Lower leg skin (tissue), 4 donors: ENCODE measurements around the gene PEX10. TPM values are rescaled to one million over a fixed set of nuclear protein-coding genes. Genes with fewer than 3 reads are reported as not detected.

Experiments used
- DNase-seq, 2 donors: peaks; one replicate each; pipeline ENCODE4 v3.0.0-alpha.2; 2019; ENCODE audit warnings: low spot score in 2 of 2
- H3K4me3 ChIP-seq: fragments of 200-600 bp; sonication (generic); 2 replicates; pipeline ENCODE4 v1.5.1; 2017; ENCODE audit warnings: mild to moderate bottlenecking, low read depth; ENCODE audit not compliant: poor library complexity, severe bottlenecking
- CTCF ChIP-seq, 3 donors: fragments of 450-650 bp; IDR thresholded peaks; one replicate each; pipeline ENCODE4 v1.5.1; 2016; ENCODE audit warnings: antibody characterized with exemption in 3 of 3, mild to moderate bottlenecking in 3 of 3, moderate library complexity in 2 of 3
- POLR2A ChIP-seq, 2 donors: fragments of 450-650 bp; IDR thresholded peaks; one replicate each; pipeline ENCODE4 v1.6.1; 2016 to 2017; ENCODE audit warnings: antibody characterized with exemption in 2 of 2, mild to moderate bottlenecking in 1 of 2, moderate library complexity in 1 of 2
- WGBS, 2 donors: methylation state at CpG; one replicate each; pipeline ENCODE4 v1.1.5; 2018; 5-methylcytosine and 5-hydroxymethylcytosine counted together
- intact Hi-C: fragments of 100-400 bp; cut with DNase I; formaldehyde crosslinking; loops from one replicate; pipeline ENCODE4 v1.15.0; 2023; ENCODE audit warnings: low total_unique reads
- total RNA-seq, 4 donors: library from RNA; depleted of rRNA; stranded (reverse); fragments of >200 nt; gene quantifications; one replicate each; pipeline ENCODE4 v1.1.0, GENCODE V29; 2016

The PEX10 gene
- total RNA-seq, 4 donors from 2014 or later: 18.3 to 35.9 (median 27.7) TPM

DNA sequence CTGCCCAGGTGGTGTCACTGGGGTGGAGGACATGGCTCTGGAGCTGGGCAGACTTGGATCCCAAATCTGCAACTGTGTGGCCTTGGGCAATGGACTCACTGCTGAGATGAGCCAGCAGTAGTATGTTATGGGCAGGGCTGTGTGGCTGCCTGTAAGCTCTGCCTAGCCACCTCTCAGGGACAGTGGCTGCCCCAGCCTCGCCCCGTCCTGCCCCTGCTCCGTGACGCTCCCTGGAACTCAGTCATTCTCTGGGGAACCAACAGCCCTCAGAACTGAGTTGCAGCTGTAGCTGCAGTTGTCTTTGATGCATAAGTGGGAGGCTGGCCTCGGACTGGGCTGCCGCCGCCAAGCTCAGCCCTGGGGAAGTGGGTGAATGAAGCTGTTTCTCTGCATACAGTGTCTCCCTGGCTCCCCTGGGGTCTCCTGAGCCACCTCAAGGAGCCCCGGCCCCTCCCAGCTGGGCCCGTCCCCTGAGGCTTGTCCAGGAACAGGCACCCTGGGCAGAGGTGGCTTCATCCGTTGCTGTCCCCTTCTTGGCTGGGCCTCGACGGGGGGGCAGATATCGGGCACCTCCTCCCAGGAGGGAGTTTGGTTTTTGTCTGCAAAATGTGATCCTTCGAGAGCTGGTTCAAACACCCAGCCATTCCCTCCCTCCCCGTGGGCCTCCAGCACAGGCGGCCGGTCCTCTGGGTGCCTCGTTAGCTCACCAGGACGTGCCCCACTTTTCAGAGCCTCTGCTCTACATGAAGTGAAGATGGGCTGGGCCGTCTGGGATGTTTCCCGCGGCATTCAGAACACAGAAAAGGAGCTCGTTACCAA is 37.5 kb upstream of the PEX10 start:
- 67 to 69% methylated on average over 23 of the region's 23 CpGs for WGBS, 2 donors
- TF ChIP-seq CTCF (IDR thresholded peaks at IDR 0.05) (no peak), POLR2A (IDR thresholded peaks at IDR 0.05) (no peak)
- DNase-seq: no peak
- no peak overlapping the region for H3K4me3 ChIP-seq
- intact Hi-C loops: no loop called here

GRCh38 chr1:2448098-2448445 is 35.7 kb upstream of the PEX10 start:
- H3K4me3 ChIP-seq: no peak overlapping the region
- TF ChIP-seq POLR2A (IDR thresholded peaks at IDR 0.05) (no peak), CTCF (IDR thresholded peaks at IDR 0.05) (no peak)
- 58 to 67% methylated on average over 17 to 18 of the region's 18 CpGs for WGBS, 2 donors
- DNase-seq: no peak
- intact Hi-C loops: no loop called here

DNA sequence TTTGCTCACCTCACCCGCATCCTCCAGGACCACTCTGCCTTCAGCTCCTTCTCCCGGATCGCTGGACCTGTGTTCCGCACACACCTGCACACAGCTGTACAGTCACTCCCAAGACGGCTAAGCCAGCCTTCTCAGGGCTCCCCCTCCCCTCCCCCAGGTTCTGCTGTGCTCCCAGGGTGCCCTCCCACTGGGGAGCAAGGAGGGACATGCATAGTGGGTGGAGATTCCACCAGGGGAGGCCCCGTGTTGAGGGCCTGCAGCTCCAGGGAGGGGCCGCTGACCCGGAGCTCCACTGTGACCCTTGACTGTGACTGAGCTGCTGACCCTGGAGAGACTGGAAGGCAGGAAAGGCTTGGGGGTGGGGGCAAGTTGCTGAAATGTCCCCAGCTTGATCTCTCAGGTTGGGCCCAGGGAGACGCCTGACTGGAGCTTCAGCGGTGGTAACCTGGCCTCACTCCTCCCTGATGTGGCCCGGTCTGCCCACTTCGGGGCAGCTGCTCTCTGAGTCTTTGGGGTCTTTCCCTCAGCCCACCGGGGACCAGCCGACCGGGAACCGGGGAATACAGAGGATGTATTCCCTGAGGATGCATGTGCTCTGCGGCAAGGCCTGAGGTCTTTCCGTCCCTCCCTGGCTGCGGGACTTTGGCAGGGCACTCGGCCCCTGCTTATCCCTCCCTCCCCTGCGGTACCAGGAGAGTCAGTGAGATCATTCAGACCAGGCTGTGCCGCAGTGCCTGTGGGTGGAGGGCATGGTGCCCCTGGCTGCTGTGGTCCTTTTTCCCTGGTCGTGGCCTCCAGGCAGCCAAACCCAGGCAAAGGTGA is 35.1 kb upstream of the PEX10 start:
- no peak overlapping the region for H3K4me3 ChIP-seq
- 65 to 71% methylated on average over 16 to 22 of the region's 23 CpGs for WGBS, 2 donors
- DNase-seq: no peak
- intact Hi-C loops: no loop called here
- TF ChIP-seq CTCF (IDR thresholded peaks at IDR 0.05) (no peak), POLR2A (IDR thresholded peaks at IDR 0.05) (no peak)

DNA sequence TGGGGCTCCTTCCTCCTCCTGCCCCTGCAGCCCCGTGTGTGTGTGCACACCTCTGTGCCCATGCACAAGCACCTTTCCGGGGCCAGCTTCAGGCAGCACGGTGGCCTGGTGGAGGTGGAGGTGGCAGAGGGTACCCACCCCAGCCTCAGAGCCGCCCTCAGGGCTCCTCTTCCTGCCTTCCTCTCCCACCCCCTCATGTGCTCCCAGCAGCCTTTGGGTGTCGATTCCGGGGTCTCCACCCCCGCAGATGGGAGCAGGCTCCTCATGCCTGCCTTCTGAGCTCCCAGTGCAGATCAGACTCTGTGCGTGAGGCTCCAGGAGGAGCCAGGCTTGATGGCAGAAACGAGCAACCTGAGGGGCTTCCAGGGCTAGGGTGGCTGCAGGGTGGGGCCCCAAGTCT is 34.5 kb upstream of the PEX10 start:
- no peak for DNase-seq
- H3K4me3 ChIP-seq: no peak overlapping the region
- TF ChIP-seq POLR2A (IDR thresholded peaks at IDR 0.05) (no peak), CTCF (IDR thresholded peaks at IDR 0.05) (no peak)
- intact Hi-C loops: no loop called here
- 41 to 62% methylated on average over 4 to 5 of the region's 9 CpGs for WGBS, 2 donors

- TF ChIP-seq CTCF (IDR thresholded peaks at IDR 0.05) (no peak), POLR2A (IDR thresholded peaks at IDR 0.05) (no peak)
- DNase-seq: no peak
- intact Hi-C loops: no loop called here
- 40 to 41% methylated on average over 9 to 11 of the region's 13 CpGs for WGBS, 2 donors
- no peak overlapping the region for H3K4me3 ChIP-seq
Observed at GRCh38 chr1:2446394-2446793, 34.0 kb upstream of the PEX10 start.
